Measurements from ENCODE around the gene PLEKHA7. TPM values are rescaled to one million over a fixed set of nuclear protein-coding genes. Genes with fewer than 3 reads are reported as not detected.

Gene PLEKHA7
- total RNA-seq, 3 donors from 2014 or later, result 9.8 to 54.6 (median 36.7) TPM

GRCh38 chr11:16783321-16783801 lies 230.9 kb downstream of the PLEKHA7 start:
- TF ChIP-seq CTCF (IDR thresholded peaks at IDR 0.05), result no peak
- no peak for TF ChIP-seq POLR2A (IDR thresholded peaks at IDR 0.05)
- TF ChIP-seq POLR2AphosphoS5 (IDR thresholded peaks at IDR 0.05), result no peak
- peaks cover 0 to 7% of the 10 kb centered on the region in 2 donors for H3K4me1 ChIP-seq
- H3K4me3 ChIP-seq, result no peak overlapping the region
- H3K27ac ChIP-seq, result peak overlapping the region in 1 of 2 donors; percentile 8
- DNase-seq (ENCODE audit: low spot score in 2 of 2), result no peak
- intact Hi-C loops (cut with DNase I; ENCODE audit: low total_unique reads), result no loop called here
- H3K27me3 ChIP-seq, result no peaks in the 10 kb centered on the region
- no peaks in the 10 kb centered on the region for H3K36me3 ChIP-seq
- no peaks in the 10 kb centered on the region for H3K9me3 ChIP-seq

- Histone ChIP-seq H3K36me3 (no peaks in the 10 kb centered on the region), H3K27me3 (no peaks in the 10 kb centered on the region), H3K9me3 (no peaks in the 10 kb centered on the region), H3K27ac (peak overlapping the region; percentile 60 to 72), H3K4me1 (no peaks in the 10 kb centered on the region), H3K4me3 (no peak overlapping the region)
- intact Hi-C loops (cut with DNase I; ENCODE audit: low total_unique reads), result no loop called here
- DNase-seq (ENCODE audit: low spot score in 2 of 2), result peak in 1 of 2 donors; percentile 52
- no peak for TF ChIP-seq POLR2A (IDR thresholded peaks at IDR 0.05)
- no peak for TF ChIP-seq CTCF (IDR thresholded peaks at IDR 0.05)
- TF ChIP-seq POLR2AphosphoS5 (IDR thresholded peaks at IDR 0.05), result peak in 1 of 3 donors; percentile 34
Measured at GRCh38 chr11:16781936-16782919, 232.0 kb downstream of the PLEKHA7 start.

GRCh38 chr11:16780698-16781550 lies 233.3 kb downstream of the PLEKHA7 start:
- intact Hi-C loops (cut with DNase I; ENCODE audit: low total_unique reads), result no loop called here
- Histone ChIP-seq H3K4me1 (no peaks in the 10 kb centered on the region), H3K9me3 (no peaks in the 10 kb centered on the region), H3K36me3 (no peaks in the 10 kb centered on the region), H3K4me3 (no peak overlapping the region), H3K27ac (peak overlapping the region; percentile 60 to 72), H3K27me3 (no peaks in the 10 kb centered on the region)
- no peak for DNase-seq (ENCODE audit: low spot score in 2 of 2)
- no peak for TF ChIP-seq POLR2AphosphoS5 (IDR thresholded peaks at IDR 0.05)
- TF ChIP-seq POLR2A (IDR thresholded peaks at IDR 0.05), result no peak
- TF ChIP-seq CTCF (IDR thresholded peaks at IDR 0.05), result no peak

GRCh38 chr11:16780146-16780545 lies 234.1 kb downstream of the PLEKHA7 start:
- intact Hi-C loops (cut with DNase I; ENCODE audit: low total_unique reads), result no loop called here
- Histone ChIP-seq H3K9me3 (no peaks in the 10 kb centered on the region), H3K27me3 (no peaks in the 10 kb centered on the region), H3K4me3 (no peak overlapping the region), H3K27ac (peak overlapping the region in 1 of 2 donors; percentile 22), H3K36me3 (no peaks in the 10 kb centered on the region), H3K4me1 (no peaks in the 10 kb centered on the region)
- TF ChIP-seq POLR2A (IDR thresholded peaks at IDR 0.05) (no peak), POLR2AphosphoS5 (IDR thresholded peaks at IDR 0.05) (no peak), CTCF (IDR thresholded peaks at IDR 0.05) (no peak)
- DNase-seq (ENCODE audit: low spot score in 2 of 2), result no peak

All from breast epithelium (tissue), 4 donors.